ENCODE measurements around the gene TBC1D1.

TBC1D1 gene

GRCh38 chr4:38136604-38137003 is 245.7 kb downstream of the TBC1D1 start:
- Histone ChIP-seq H3F3A (ENCODE audit: insufficient read depth, low read length) (no peaks in the 10 kb centered on the region), H3K79me2 (ENCODE audit: insufficient read depth, low read length) (no peaks in the 10 kb centered on the region), H4K20me1 (ENCODE audit: insufficient read depth, low read length) (no peaks in the 10 kb centered on the region), H3K27ac (ENCODE audit: low read depth, low read length, poor library complexity, severe bottlenecking) (no peak overlapping the region), H3K9me3 (ENCODE audit: low read length) (no peaks in the 10 kb centered on the region), H3K36me3 (ENCODE audit: insufficient read depth, low read length) (peaks cover 93% of the 10 kb centered on the region), H2AFZ (ENCODE audit: low read length) (no peak overlapping the region), H3K4me1 (ENCODE audit: insufficient read depth, low read length, severe bottlenecking) (no peaks in the 10 kb centered on the region), H3K9ac (ENCODE audit: low read length) (no peak overlapping the region), H3K4me2 (ENCODE audit: low read length) (no peak overlapping the region), H3K9me2 (ENCODE audit: low read depth, low read length) (no peaks in the 10 kb centered on the region), H3K27me3 (ENCODE audit: insufficient read depth, low read length) (no peaks in the 10 kb centered on the region), H3K4me3 (ENCODE audit: low read depth, low read length, poor library complexity, severe bottlenecking) (no peak overlapping the region)
- TF ChIP-seq, protein P1, sequence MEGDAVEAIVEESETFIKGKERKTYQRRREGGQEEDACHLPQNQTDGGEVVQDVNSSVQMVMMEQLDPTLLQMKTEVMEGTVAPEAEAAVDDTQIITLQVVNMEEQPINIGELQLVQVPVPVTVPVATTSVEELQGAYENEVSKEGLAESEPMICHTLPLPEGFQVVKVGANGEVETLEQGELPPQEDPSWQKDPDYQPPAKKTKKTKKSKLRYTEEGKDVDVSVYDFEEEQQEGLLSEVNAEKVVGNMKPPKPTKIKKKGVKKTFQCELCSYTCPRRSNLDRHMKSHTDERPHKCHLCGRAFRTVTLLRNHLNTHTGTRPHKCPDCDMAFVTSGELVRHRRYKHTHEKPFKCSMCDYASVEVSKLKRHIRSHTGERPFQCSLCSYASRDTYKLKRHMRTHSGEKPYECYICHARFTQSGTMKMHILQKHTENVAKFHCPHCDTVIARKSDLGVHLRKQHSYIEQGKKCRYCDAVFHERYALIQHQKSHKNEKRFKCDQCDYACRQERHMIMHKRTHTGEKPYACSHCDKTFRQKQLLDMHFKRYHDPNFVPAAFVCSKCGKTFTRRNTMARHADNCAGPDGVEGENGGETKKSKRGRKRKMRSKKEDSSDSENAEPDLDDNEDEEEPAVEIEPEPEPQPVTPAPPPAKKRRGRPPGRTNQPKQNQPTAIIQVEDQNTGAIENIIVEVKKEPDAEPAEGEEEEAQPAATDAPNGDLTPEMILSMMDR (IDR thresholded peaks at IDR 0.05; ENCODE audit: low read length): no peak
- no peak for TF ChIP-seq EZH2 (IDR thresholded peaks at IDR 0.05; ENCODE audit: borderline replicate concordance, low read length)

GRCh38 chr4:38137080-38137479 is 246.2 kb downstream of the TBC1D1 start:
- TF ChIP-seq, protein P1 (IDR thresholded peaks at IDR 0.05; ENCODE audit: low read length): no peak
- no peak for TF ChIP-seq EZH2 (IDR thresholded peaks at IDR 0.05; ENCODE audit: borderline replicate concordance, low read length)

GRCh38 chr4:38138363-38138762 is 247.5 kb downstream of the TBC1D1 start:
- Histone ChIP-seq H3K4me1 (ENCODE audit: insufficient read depth, low read length, severe bottlenecking) (no peaks in the 10 kb centered on the region), H3K36me3 (ENCODE audit: insufficient read depth, low read length) (peaks cover 91% of the 10 kb centered on the region)
- TF ChIP-seq EZH2 (IDR thresholded peaks at IDR 0.05; ENCODE audit: borderline replicate concordance, low read length): no peak
- TF ChIP-seq, protein P1 (IDR thresholded peaks at IDR 0.05; ENCODE audit: low read length): no peak

More at GRCh38 chr4:38137080-38137479, 246.2 kb downstream of the TBC1D1 start:
- H3K9me3 ChIP-seq (ENCODE audit: low read length): no peaks in the 10 kb centered on the region
- no peaks in the 10 kb centered on the region for H3K27me3 ChIP-seq (ENCODE audit: insufficient read depth, low read length)
- H3K4me3 ChIP-seq (ENCODE audit: low read depth, low read length, poor library complexity, severe bottlenecking): no peak overlapping the region
- H3K4me1 ChIP-seq (ENCODE audit: insufficient read depth, low read length, severe bottlenecking): no peaks in the 10 kb centered on the region
- no peaks in the 10 kb centered on the region for H4K20me1 ChIP-seq (ENCODE audit: insufficient read depth, low read length)
- H3K79me2 ChIP-seq (ENCODE audit: insufficient read depth, low read length): no peaks in the 10 kb centered on the region
- H3K4me2 ChIP-seq (ENCODE audit: low read length): no peak overlapping the region
- no peak overlapping the region for H3K9ac ChIP-seq (ENCODE audit: low read length)
- H2AFZ ChIP-seq (ENCODE audit: low read length): no peak overlapping the region
- H3K9me2 ChIP-seq (ENCODE audit: low read depth, low read length): no peaks in the 10 kb centered on the region
- no peaks in the 10 kb centered on the region for H3F3A ChIP-seq (ENCODE audit: insufficient read depth, low read length)
- peaks cover 92% of the 10 kb centered on the region for H3K36me3 ChIP-seq (ENCODE audit: insufficient read depth, low read length)
- no peak overlapping the region for H3K27ac ChIP-seq (ENCODE audit: low read depth, low read length, poor library complexity, severe bottlenecking)

More at GRCh38 chr4:38138363-38138762, 247.5 kb downstream of the TBC1D1 start:
- no peak overlapping the region for H3K27ac ChIP-seq (ENCODE audit: low read depth, low read length, poor library complexity, severe bottlenecking)
- no peaks in the 10 kb centered on the region for H3K9me2 ChIP-seq (ENCODE audit: low read depth, low read length)
- no peaks in the 10 kb centered on the region for H3K9me3 ChIP-seq (ENCODE audit: low read length)
- no peaks in the 10 kb centered on the region for H3K79me2 ChIP-seq (ENCODE audit: insufficient read depth, low read length)
- H3K9ac ChIP-seq (ENCODE audit: low read length): no peak overlapping the region
- no peak overlapping the region for H3K4me2 ChIP-seq (ENCODE audit: low read length)
- no peaks in the 10 kb centered on the region for H3F3A ChIP-seq (ENCODE audit: insufficient read depth, low read length)
- no peaks in the 10 kb centered on the region for H4K20me1 ChIP-seq (ENCODE audit: insufficient read depth, low read length)
- no peak overlapping the region for H3K4me3 ChIP-seq (ENCODE audit: low read depth, low read length, poor library complexity, severe bottlenecking)
- no peaks in the 10 kb centered on the region for H3K27me3 ChIP-seq (ENCODE audit: insufficient read depth, low read length)
- H2AFZ ChIP-seq (ENCODE audit: low read length): no peak overlapping the region
